WTC11 (cell line): Measurements from ENCODE around the gene PRDM2. TPM values are rescaled to one million over a fixed set of nuclear protein-coding genes. Genes with fewer than 3 reads are reported as not detected.

Experiments
- ATAC-seq: fragments of 200-7000 bp; cut with Tn5 transposase; 2 replicates; pipeline ENCODE4 v1.10.0; 2021; ENCODE audit warnings: mild to moderate bottlenecking, moderate library complexity
- CTCF ChIA-PET: fragments of 300-600 bp; sonication (Branson Sonifier 250); formaldehyde crosslinking; loops from one replicate; lab custom pipeline; 2021; ENCODE audit warnings: antibody characterized with exemption; lab: Charles Lee
- POLR2A ChIA-PET: fragments of 350-600 bp; sonication (Branson Sonifier 250); formaldehyde crosslinking; loops from one replicate; lab custom pipeline; 2021; ENCODE audit warnings: antibody characterized with exemption; lab: Charles Lee
- DNase-seq: peaks from one replicate; pipeline ENCODE4 v3.0.0; 2021; ENCODE audit warnings: low spot score
- H3K27ac Mint-ChIP-seq: 2 replicates; pipeline ENCODE4 v1.8.0; 2021; ENCODE audit warnings: mixed read lengths
- H3K27me3 Mint-ChIP-seq: 2 replicates; pipeline ENCODE4 v1.8.0; 2021; ENCODE audit warnings: low read depth, mild to moderate bottlenecking, moderate library complexity, mixed read lengths
- H3K36me3 Mint-ChIP-seq: 2 replicates; pipeline ENCODE4 v1.8.0; 2021; ENCODE audit warnings: mixed read lengths
- H3K4me1 Mint-ChIP-seq: 2 replicates; pipeline ENCODE4 v1.8.0; 2022; ENCODE audit warnings: mixed read lengths
- H3K4me3 Mint-ChIP-seq: 2 replicates; pipeline ENCODE4 v1.8.0; 2021; ENCODE audit warnings: mild to moderate bottlenecking, moderate library complexity, mixed read lengths
- H3K9me3 Mint-ChIP-seq: 2 replicates; pipeline ENCODE4 v1.8.0; 2021; ENCODE audit warnings: mixed read lengths
- ATF1 ChIP-seq: sonication (generic); formaldehyde crosslinking; IDR thresholded peaks from 2 replicates; pipeline ENCODE4 v1.8.1; 2023; ENCODE audit warnings: mild to moderate bottlenecking, moderate library complexity, missing genetic modification reagents
- GRHL2 ChIP-seq: fragments of 250-450 bp; sonication (Bioruptor Pico); IDR thresholded peaks from 2 replicates; pipeline ENCODE4 v1.8.0; 2022; ENCODE audit warnings: mild to moderate bottlenecking, moderate library complexity; ENCODE audit not compliant: insufficient replicate concordance, severe bottlenecking
- HMGA2 ChIP-seq: fragments of 250-450 bp; sonication (Bioruptor Pico); IDR thresholded peaks from 2 replicates; pipeline ENCODE4 v1.4.0; 2021; ENCODE audit warnings: mild to moderate bottlenecking, moderate library complexity
- IRF2 ChIP-seq: sonication (generic); formaldehyde crosslinking; IDR thresholded peaks from 2 replicates; pipeline ENCODE4 v1.8.0; 2022; ENCODE audit warnings: low read depth, missing genetic modification reagents, borderline replicate concordance
- JAZF1 ChIP-seq: fragments of 250-450 bp; sonication (Bioruptor Pico); IDR thresholded peaks from 2 replicates; pipeline ENCODE4 v1.9.0; 2021; ENCODE audit warnings: moderate library complexity, mild to moderate bottlenecking, inconsistent platforms
- KAT7 ChIP-seq: sonication (generic); formaldehyde crosslinking; IDR thresholded peaks from 2 replicates; pipeline ENCODE4 v1.8.1; 2023; ENCODE audit warnings: missing genetic modification reagents, mild to moderate bottlenecking, borderline replicate concordance
- NR2C2 ChIP-seq: sonication (generic); formaldehyde crosslinking; IDR thresholded peaks from 2 replicates; pipeline ENCODE4 v1.8.0; 2022; ENCODE audit warnings: mild to moderate bottlenecking, missing genetic modification reagents
- PRRX2 ChIP-seq: fragments of 250-450 bp; sonication (Bioruptor Pico); IDR thresholded peaks from 2 replicates; pipeline ENCODE4 v1.8.0; 2021; ENCODE audit warnings: mild to moderate bottlenecking
- SMAD3 ChIP-seq: sonication (generic); formaldehyde crosslinking; IDR thresholded peaks from 2 replicates; pipeline ENCODE4 v1.8.0; 2022; ENCODE audit warnings: missing genetic modification reagents, mild to moderate bottlenecking, borderline replicate concordance
- SOX15 ChIP-seq: fragments of 250-450 bp; sonication (Bioruptor Pico); IDR thresholded peaks from 2 replicates; pipeline ENCODE4 v1.9.0; 2021; ENCODE audit warnings: mild to moderate bottlenecking
- ZNF121 ChIP-seq: sonication (generic); formaldehyde crosslinking; IDR thresholded peaks from 2 replicates; pipeline ENCODE4 v1.8.0; 2023; ENCODE audit warnings: missing genetic modification reagents
- ZNF232 ChIP-seq: sonication (generic); formaldehyde crosslinking; IDR thresholded peaks from 2 replicates; pipeline ENCODE4 v1.8.0; 2022; ENCODE audit warnings: mild to moderate bottlenecking, missing genetic modification reagents
- ZNF317 ChIP-seq: sonication (generic); formaldehyde crosslinking; IDR thresholded peaks from 2 replicates; pipeline ENCODE4 v1.8.1; 2023; ENCODE audit warnings: low read depth, mild to moderate bottlenecking, moderate library complexity, missing genetic modification reagents, borderline replicate concordance
- total RNA-seq: library from RNA; stranded (reverse); gene quantifications from 3 replicates; pipeline ENCODE4 v1.2.3, GENCODE V29; 2021
- TF ChIP-seq, protein P1 (sequence below): sonication (generic); formaldehyde crosslinking; IDR thresholded peaks from 2 replicates; pipeline ENCODE4 v1.8.1; 2023; ENCODE audit warnings: mild to moderate bottlenecking, moderate library complexity, missing genetic modification reagents
- TF ChIP-seq, protein P2 (sequence below): sonication (generic); formaldehyde crosslinking; IDR thresholded peaks from 2 replicates; pipeline ENCODE4 v1.8.1; 2022; ENCODE audit warnings: mild to moderate bottlenecking, moderate library complexity, missing genetic modification reagents
- TF ChIP-seq, protein P3 (sequence below): sonication (generic); formaldehyde crosslinking; conservative IDR thresholded peaks from 2 replicates; pipeline ENCODE4 v1.8.1; 2022; ENCODE audit warnings: mild to moderate bottlenecking, missing genetic modification reagents
- TF ChIP-seq, protein P4 (sequence below): fragments of 250-450 bp; sonication (Bioruptor Pico); IDR thresholded peaks from 2 replicates; pipeline ENCODE4 v2.1.2; 2022; ENCODE audit warnings: mild to moderate bottlenecking, moderate library complexity
- TF ChIP-seq, protein P5 (sequence below): sonication (generic); formaldehyde crosslinking; IDR thresholded peaks from 2 replicates; pipeline ENCODE4 v1.8.0; 2022; ENCODE audit warnings: mild to moderate bottlenecking, missing genetic modification reagents
- TF ChIP-seq, protein P6 (sequence below): sonication (generic); formaldehyde crosslinking; IDR thresholded peaks from 2 replicates; pipeline ENCODE4 v1.8.0; 2022; ENCODE audit warnings: mild to moderate bottlenecking, missing genetic modification reagents

PRDM2 gene
- total RNA-seq, 1 experiment from 2014 or later = 25.0 TPM

DNA sequence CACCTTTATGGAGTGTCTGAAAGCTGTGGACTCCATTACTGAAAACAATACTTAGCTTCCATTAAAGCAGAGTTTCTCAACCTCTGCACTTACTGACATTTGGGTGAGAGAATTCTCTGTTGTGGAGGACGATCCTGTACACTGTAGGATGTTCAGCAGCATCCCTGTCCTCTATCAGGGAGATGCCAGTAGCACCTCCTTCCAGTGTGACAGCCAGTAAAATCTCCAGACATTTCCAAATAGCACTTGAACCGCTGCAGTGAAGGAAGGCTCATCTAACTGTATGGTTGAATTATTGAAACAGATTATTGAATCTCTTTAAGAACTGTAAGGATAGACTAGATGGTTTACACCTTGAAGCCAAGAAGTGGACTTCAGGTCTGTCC lies 3.1 kb downstream of the PRDM2 start (continued):
- TF ChIP-seq ZNF121 (CRISPR knock-in tag) = no peak
- no peak for TF ChIP-seq PRRX2 (CRISPR knock-in tag)
- TF ChIP-seq, protein P1, sequence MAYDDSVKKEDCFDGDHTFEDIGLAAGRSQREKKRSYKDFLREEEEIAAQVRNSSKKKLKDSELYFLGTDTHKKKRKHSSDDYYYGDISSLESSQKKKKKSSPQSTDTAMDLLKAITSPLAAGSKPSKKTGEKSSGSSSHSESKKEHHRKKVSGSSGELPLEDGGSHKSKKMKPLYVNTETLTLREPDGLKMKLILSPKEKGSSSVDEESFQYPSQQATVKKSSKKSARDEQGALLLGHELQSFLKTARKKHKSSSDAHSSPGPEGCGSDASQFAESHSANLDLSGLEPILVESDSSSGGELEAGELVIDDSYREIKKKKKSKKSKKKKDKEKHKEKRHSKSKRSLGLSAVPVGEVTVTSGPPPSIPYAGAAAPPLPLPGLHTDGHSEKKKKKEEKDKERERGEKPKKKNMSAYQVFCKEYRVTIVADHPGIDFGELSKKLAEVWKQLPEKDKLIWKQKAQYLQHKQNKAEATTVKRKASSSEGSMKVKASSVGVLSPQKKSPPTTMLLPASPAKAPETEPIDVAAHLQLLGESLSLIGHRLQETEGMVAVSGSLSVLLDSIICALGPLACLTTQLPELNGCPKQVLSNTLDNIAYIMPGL (CRISPR knock-in tag) = no peak
- no peak for TF ChIP-seq HMGA2 (CRISPR knock-in tag)
- TF ChIP-seq, protein P2, sequence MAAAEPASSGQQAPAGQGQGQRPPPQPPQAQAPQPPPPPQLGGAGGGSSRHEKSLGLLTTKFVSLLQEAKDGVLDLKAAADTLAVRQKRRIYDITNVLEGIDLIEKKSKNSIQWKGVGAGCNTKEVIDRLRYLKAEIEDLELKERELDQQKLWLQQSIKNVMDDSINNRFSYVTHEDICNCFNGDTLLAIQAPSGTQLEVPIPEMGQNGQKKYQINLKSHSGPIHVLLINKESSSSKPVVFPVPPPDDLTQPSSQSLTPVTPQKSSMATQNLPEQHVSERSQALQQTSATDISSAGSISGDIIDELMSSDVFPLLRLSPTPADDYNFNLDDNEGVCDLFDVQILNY (CRISPR knock-in tag) = no peak
- TF ChIP-seq ZNF317 (CRISPR knock-in tag) = no peak
- TF ChIP-seq ZNF232 (CRISPR knock-in tag) = no peak

DNA sequence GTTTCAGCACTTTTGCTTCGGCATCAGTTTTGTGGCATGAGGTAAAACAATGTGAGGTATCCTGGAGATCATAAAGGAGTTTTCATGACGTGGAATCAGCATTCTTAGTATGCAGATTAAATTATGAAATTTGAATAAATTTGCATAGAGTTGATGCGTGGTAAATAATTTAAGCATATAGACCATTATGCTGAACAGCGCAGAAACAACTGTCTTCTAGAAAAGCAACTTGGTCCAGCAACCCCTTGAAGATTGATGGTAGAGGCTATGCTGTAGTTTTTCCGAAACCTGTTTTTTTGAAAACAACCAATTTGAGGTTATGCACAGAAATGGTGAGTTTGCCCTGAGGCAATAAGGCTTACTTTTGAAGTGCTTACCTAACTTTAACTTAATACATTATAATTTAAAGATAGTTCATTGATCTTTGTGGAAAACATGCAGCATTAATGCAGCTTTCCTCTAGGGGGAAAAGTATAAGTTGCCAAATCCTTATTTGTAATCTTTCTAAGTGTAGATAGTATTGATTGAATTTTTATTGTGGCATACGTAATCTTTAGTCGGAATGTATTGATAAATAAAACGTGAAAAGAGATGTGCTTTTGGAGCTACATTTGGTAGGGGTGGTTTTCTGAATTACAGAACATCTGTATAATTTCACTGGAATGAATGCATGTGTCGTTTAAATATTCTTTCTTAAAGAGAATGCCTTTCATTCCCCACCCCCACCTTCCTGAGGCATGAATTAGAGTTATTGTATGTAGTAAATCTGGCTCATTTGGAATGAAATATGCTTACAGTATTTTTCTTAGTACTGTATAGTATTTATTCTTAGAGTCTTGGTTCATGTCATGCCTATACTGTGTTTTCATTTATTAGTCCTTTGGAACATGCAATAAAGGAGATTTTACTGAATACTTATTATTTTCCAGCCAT lies 3.8 kb downstream of the PRDM2 start:
- Mint-ChIP-seq H3K36me3 (peaks cover 5% of the 10 kb centered on the region), H3K27ac (no peak overlapping the region), H3K4me1 (peaks cover 27% of the 10 kb centered on the region), H3K9me3 (peaks cover 5% of the 10 kb centered on the region), H3K4me3 (no peak overlapping the region), H3K27me3 (peaks cover 25% of the 10 kb centered on the region)
- TF ChIP-seq, protein P3, sequence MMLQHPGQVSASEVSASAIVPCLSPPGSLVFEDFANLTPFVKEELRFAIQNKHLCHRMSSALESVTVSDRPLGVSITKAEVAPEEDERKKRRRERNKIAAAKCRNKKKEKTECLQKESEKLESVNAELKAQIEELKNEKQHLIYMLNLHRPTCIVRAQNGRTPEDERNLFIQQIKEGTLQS (CRISPR knock-in tag) = no peak
- no peak for TF ChIP-seq KAT7 (CRISPR knock-in tag)
- TF ChIP-seq SOX15 (CRISPR knock-in tag) = no peak
- TF ChIP-seq, protein P4, sequence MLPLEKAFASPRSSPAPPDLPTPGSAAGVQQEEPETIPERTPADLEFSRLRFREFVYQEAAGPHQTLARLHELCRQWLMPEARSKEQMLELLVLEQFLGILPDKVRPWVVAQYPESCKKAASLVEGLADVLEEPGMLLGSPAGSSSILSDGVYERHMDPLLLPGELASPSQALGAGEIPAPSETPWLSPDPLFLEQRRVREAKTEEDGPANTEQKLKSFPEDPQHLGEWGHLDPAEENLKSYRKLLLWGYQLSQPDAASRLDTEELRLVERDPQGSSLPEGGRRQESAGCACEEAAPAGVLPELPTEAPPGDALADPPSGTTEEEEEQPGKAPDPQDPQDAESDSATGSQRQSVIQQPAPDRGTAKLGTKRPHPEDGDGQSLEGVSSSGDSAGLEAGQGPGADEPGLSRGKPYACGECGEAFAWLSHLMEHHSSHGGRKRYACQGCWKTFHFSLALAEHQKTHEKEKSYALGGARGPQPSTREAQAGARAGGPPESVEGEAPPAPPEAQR = no peak
- TF ChIP-seq SMAD3 = no peak
- TF ChIP-seq, protein P5, sequence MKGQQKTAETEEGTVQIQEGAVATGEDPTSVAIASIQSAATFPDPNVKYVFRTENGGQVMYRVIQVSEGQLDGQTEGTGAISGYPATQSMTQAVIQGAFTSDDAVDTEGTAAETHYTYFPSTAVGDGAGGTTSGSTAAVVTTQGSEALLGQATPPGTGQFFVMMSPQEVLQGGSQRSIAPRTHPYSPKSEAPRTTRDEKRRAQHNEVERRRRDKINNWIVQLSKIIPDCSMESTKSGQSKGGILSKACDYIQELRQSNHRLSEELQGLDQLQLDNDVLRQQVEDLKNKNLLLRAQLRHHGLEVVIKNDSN = no peak
- no peak for TF ChIP-seq GRHL2 (CRISPR knock-in tag)
- TF ChIP-seq ATF1 (CRISPR knock-in tag) = no peak
- no peak for TF ChIP-seq NR2C2
- DNase-seq (no peak), ATAC-seq (no peak)
- ChIA-PET CTCF (interaction anchor here (0.6 to 1.0 kb wide), 2 partner anchors 9 to 37 kb away, joined by 3 read pairs; no protein-coding TSS in a partner anchor), POLR2A (no interaction called here)

DNA sequence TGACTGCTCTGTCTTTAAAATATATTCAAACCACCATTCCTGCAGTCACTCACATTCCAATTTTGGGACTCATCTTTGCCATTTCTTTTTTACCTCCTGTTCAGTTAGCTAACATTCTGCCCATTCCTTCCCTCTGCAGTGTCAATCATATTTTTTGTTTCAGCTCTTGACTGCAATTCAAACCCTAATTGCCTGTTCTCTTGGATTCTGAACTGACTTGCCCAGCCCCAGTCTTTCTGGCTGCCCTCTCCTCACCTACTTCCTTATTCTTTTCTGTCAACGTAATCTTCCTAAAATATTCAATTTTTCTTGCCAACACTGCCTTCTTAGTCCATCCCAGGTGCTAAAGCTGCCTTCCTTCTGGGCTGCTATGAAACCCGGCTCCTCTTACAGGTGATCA lies 6.1 kb downstream of the PRDM2 start:
- peaks cover 8% of the 10 kb centered on the region for H3K27me3 Mint-ChIP-seq
- H3K4me3 Mint-ChIP-seq = no peak overlapping the region
- DNase-seq (no peak), ATAC-seq (no peak)
- ChIA-PET POLR2A (no interaction called here), CTCF (interaction anchor here (0.6 to 1.0 kb wide), 3 partner anchors 9 to 710 kb away, joined by 3 to 4 read pairs (median 3); no protein-coding TSS in a partner anchor)
- H3K36me3 Mint-ChIP-seq = no peaks in the 10 kb centered on the region
- no peak overlapping the region for H3K27ac Mint-ChIP-seq
- H3K4me1 Mint-ChIP-seq = peaks cover 18% of the 10 kb centered on the region
- no peak for TF ChIP-seq JAZF1 (CRISPR knock-in tag)
- no peak for TF ChIP-seq IRF2 (CRISPR knock-in tag)
- TF ChIP-seq, protein P6, sequence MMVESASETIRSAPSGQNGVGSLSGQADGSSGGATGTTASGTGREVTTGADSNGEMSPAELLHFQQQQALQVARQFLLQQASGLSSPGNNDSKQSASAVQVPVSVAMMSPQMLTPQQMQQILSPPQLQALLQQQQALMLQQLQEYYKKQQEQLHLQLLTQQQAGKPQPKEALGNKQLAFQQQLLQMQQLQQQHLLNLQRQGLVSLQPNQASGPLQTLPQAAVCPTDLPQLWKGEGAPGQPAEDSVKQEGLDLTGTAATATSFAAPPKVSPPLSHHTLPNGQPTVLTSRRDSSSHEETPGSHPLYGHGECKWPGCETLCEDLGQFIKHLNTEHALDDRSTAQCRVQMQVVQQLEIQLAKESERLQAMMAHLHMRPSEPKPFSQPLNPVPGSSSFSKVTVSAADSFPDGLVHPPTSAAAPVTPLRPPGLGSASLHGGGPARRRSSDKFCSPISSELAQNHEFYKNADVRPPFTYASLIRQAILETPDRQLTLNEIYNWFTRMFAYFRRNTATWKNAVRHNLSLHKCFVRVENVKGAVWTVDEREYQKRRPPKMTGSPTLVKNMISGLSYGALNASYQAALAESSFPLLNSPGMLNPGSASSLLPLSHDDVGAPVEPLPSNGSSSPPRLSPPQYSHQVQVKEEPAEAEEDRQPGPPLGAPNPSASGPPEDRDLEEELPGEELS (CRISPR knock-in tag) = no peak
- H3K9me3 Mint-ChIP-seq = no peaks in the 10 kb centered on the region
